Measurements from ENCODE around the gene STX3. TPM values are rescaled to one million over a fixed set of nuclear protein-coding genes. Genes with fewer than 3 reads are reported as not detected.

The STX3 gene
- total RNA-seq, 3 donors from 2014 or later (not counting 1 experiment from before 2014, with no cell fraction given), result 6.8 to 19.1 (median 17.0) TPM

- intact Hi-C loops (cut with micrococcal nuclease), result loop anchor here (10.0 kb wide), 1 partner anchor 246 kb away; no protein-coding TSS in a partner anchor
- 92% methylated on average over 2 of the region's 2 CpGs for WGBS (ENCODE audit: insufficient coverage)
- TF ChIP-seq CTCF (IDR thresholded peaks at IDR 0.05), result no peak
Measured at GRCh38 chr11:59801160-59801706, 46.1 kb downstream of the STX3 start.

DNA sequence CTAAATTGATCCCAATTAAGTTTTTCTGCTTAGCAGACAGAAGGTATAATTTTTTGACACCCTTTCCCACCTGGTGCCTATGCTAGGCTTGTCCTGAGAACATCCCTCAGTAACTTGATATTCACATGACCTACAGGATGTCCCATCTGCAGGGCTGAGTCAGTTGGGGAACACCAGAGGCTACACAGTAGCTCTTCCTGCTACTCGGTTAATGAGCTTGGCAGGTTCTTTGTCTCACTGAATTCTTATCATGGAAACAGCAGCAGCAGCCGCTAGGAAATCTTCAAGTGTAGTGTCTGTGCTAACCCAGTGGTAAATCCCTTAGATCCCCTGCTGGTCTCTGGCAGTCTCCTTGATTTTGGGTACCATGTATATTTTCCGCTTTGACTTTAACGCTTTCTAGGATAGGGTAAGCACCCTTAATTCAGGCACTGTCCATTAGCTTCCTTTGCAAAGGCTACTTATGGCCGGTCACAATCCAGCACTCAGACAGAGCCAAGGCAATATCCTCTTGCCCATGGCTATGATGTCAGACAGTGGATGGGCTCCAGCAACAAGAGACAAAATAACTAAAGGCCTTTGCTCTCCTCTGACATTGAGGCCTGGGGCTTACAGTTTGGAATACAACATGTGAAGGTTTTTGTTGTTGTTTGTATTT, 46.9 kb downstream of the STX3 start:
- intact Hi-C loops (cut with micrococcal nuclease), result loop anchor here (1.0 to 10.0 kb wide), 2 partner anchors 48 to 247 kb away; no protein-coding TSS in a partner anchor
- peaks cover 14% of the 10 kb centered on the region for H3K36me3 Mint-ChIP-seq
- Histone ChIP-seq H3K4me1 (ENCODE audit: control insufficient read depth, insufficient read depth, low read length) (no peaks in the 10 kb centered on the region), H3K9me3 (ENCODE audit: control insufficient read depth, insufficient read depth, low read length) (no peaks in the 10 kb centered on the region), H3K27me3 (ENCODE audit: control insufficient read depth, insufficient read depth, low read length) (no peaks in the 10 kb centered on the region), H3K27ac (ENCODE audit: low read length) (no peak overlapping the region), H3K4me3 (ENCODE audit: low read length) (no peak overlapping the region), H3K36me3 (ENCODE audit: control insufficient read depth, insufficient read depth, low read length) (peaks cover 24% of the 10 kb centered on the region)
- no peak overlapping the region for H3K27ac Mint-ChIP-seq
- DNase-seq (no peak), ATAC-seq (peak in 1 of 3 donors; percentile 33)
- H3K9me3 Mint-ChIP-seq, result no peaks in the 10 kb centered on the region
- peaks cover 0 to 11% of the 10 kb centered on the region in 2 donors for H3K4me1 Mint-ChIP-seq
- H3K27me3 Mint-ChIP-seq (ENCODE audit: low read depth in 2 of 2), result no peaks in the 10 kb centered on the region
- WGBS (ENCODE audit: insufficient coverage), result 74% methylated on average over 5 of the region's 5 CpGs
- no peak overlapping the region for H3K4me3 Mint-ChIP-seq
- TF ChIP-seq CTCF (IDR thresholded peaks at IDR 0.05), result no peak

More at GRCh38 chr11:59801160-59801706, 46.1 kb downstream of the STX3 start:
- Histone ChIP-seq H3K4me1 (ENCODE audit: control insufficient read depth, insufficient read depth, low read length) (no peaks in the 10 kb centered on the region), H3K27ac (ENCODE audit: low read length) (no peak overlapping the region), H3K4me3 (ENCODE audit: low read length) (no peak overlapping the region), H3K36me3 (ENCODE audit: control insufficient read depth, insufficient read depth, low read length) (peaks cover 15% of the 10 kb centered on the region), H3K9me3 (ENCODE audit: control insufficient read depth, insufficient read depth, low read length) (no peaks in the 10 kb centered on the region), H3K27me3 (ENCODE audit: control insufficient read depth, insufficient read depth, low read length) (no peaks in the 10 kb centered on the region)
- no peaks in the 10 kb centered on the region for H3K27me3 Mint-ChIP-seq (ENCODE audit: low read depth in 2 of 2)
- no peak for DNase-seq
- H3K4me3 Mint-ChIP-seq, result no peak overlapping the region
- peaks cover 14% of the 10 kb centered on the region for H3K36me3 Mint-ChIP-seq
- no peaks in the 10 kb centered on the region for H3K9me3 Mint-ChIP-seq
- peaks cover 0 to 7% of the 10 kb centered on the region in 2 donors for H3K4me1 Mint-ChIP-seq
- no peak for ATAC-seq
- no peak overlapping the region for H3K27ac Mint-ChIP-seq

DNA sequence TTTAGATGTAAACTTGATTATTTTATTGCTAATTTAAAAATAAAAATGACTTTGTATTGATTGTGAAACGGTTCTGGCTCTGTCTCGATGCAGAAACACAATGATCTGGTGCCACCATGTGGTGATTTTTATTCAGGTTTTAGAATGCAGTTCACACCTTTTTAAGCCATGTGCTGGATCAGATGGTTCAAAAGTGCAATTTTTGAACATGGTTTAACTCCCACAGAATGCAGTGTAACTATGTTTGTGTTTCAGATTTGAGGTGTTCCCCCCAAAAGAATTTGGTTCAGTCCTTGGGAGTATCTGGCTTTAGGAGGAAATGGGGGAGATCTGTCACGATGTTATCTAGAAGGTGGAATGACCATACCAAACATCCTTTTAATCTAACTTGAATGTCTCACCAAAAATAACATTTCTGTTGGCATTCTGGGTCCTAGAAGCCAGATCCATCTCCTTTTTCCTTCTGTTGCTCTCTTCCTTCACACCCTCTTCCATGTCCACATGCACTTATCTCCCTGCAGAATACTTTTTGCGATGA, 47.5 kb downstream of the STX3 start:
- DNase-seq, result peak in 1 of 2 donors; percentile 83
- no peak overlapping the region for H3K4me3 Mint-ChIP-seq
- no peaks in the 10 kb centered on the region for H3K9me3 Mint-ChIP-seq
- no peak overlapping the region for H3K27ac Mint-ChIP-seq
- no peak overlapping the region for H3K27ac ChIP-seq (ENCODE audit: low read length)
- H3K27me3 Mint-ChIP-seq (ENCODE audit: low read depth in 2 of 2), result no peaks in the 10 kb centered on the region
- no peak overlapping the region for H3K4me3 ChIP-seq (ENCODE audit: low read length)
- 39% methylated on average over 3 of the region's 4 CpGs for WGBS (ENCODE audit: insufficient coverage)
- H3K9me3 ChIP-seq (ENCODE audit: control insufficient read depth, insufficient read depth, low read length), result no peaks in the 10 kb centered on the region
- H3K36me3 ChIP-seq (ENCODE audit: control insufficient read depth, insufficient read depth, low read length), result peaks cover 25% of the 10 kb centered on the region
- no peaks in the 10 kb centered on the region for H3K27me3 ChIP-seq (ENCODE audit: control insufficient read depth, insufficient read depth, low read length)
- intact Hi-C loops (cut with micrococcal nuclease), result loop anchor here (1.0 to 10.0 kb wide), 2 partner anchors 48 to 248 kb away; no protein-coding TSS in a partner anchor
- no peaks in the 10 kb centered on the region for H3K4me1 ChIP-seq (ENCODE audit: control insufficient read depth, insufficient read depth, low read length)
- peak in 2 of 3 donors; percentile 83 to 86 for ATAC-seq
- peak; percentile 61 for TF ChIP-seq CTCF (IDR thresholded peaks at IDR 0.05)
- H3K4me1 Mint-ChIP-seq, result peaks cover 0 to 12% of the 10 kb centered on the region in 2 donors
- peaks cover 8% of the 10 kb centered on the region for H3K36me3 Mint-ChIP-seq

All from natural killer cell (primary cell).